GM23338 (cell line): ENCODE results near the gene EXO1. TPM values are rescaled to one million over a fixed set of nuclear protein-coding genes. Genes with fewer than 3 reads are reported as not detected.

Source experiments
- ATAC-seq: fragments of 200-7000 bp; cut with Tn5 transposase; 3 replicates; pipeline ENCODE4 v1.9.1; 2020
- DNase-seq: peaks from one replicate; pipeline ENCODE4 v3.0.0-alpha.2; 2015; ENCODE audit warnings: low spot score
- H2AFZ ChIP-seq: fragments of 200-600 bp; sonication (generic); 2 replicates; pipeline ENCODE4 v1.8.0; 2016; ENCODE audit warnings: antibody characterized with exemption, mild to moderate bottlenecking, moderate library complexity
- H3F3A ChIP-seq: fragments of 200-600 bp; sonication (generic); replicated peaks from 2 replicates; pipeline ENCODE4 v1.8.0; 2017; ENCODE audit warnings: antibody characterized with exemption, mixed run types, low read depth
- H3K27ac ChIP-seq: fragments of 200-600 bp; sonication (generic); 2 replicates; pipeline ENCODE4 v1.6.1; 2016; ENCODE audit warnings: low read depth
- H3K27me3 ChIP-seq: fragments of 200-600 bp; sonication (generic); 2 replicates; pipeline ENCODE4 v1.8.0; 2016; ENCODE audit warnings: mild to moderate bottlenecking, mixed run types, moderate library complexity; ENCODE audit not compliant: insufficient read depth
- H3K36me3 ChIP-seq: fragments of 200-600 bp; sonication (generic); 2 replicates; pipeline ENCODE4 v1.8.0; 2016; ENCODE audit warnings: mild to moderate bottlenecking; ENCODE audit not compliant: insufficient read depth
- H3K4me1 ChIP-seq: fragments of 200-600 bp; sonication (generic); 2 replicates; pipeline ENCODE4 v1.8.0; 2016; ENCODE audit warnings: mild to moderate bottlenecking, moderate library complexity; ENCODE audit not compliant: insufficient read depth
- H3K4me2 ChIP-seq: fragments of 200-600 bp; sonication (generic); 2 replicates; pipeline ENCODE4 v1.7.1; 2017; ENCODE audit warnings: mixed run types
- H3K4me3 ChIP-seq: fragments of 200-600 bp; sonication (generic); 2 replicates; pipeline ENCODE4 v1.6.1; 2016; ENCODE audit warnings: mixed run types
- H3K79me2 ChIP-seq: fragments of 200-600 bp; sonication (generic); replicated peaks from 2 replicates; pipeline ENCODE4 v1.8.0; 2017; ENCODE audit warnings: mild to moderate bottlenecking; ENCODE audit not compliant: insufficient read depth
- H3K9me2 ChIP-seq: fragments of 200-600 bp; sonication (generic); 2 replicates; pipeline ENCODE4 v1.8.0; 2017; ENCODE audit not compliant: insufficient read depth
- H4K20me1 ChIP-seq: fragments of 200-600 bp; sonication (generic); replicated peaks from 2 replicates; pipeline ENCODE4 v1.8.0; 2017; ENCODE audit warnings: mild to moderate bottlenecking; ENCODE audit not compliant: insufficient read depth
- H3K27ac Mint-ChIP-seq: 2 replicates; pipeline ENCODE4 v1.8.0; 2020; ENCODE audit warnings: inconsistent platforms, mild to moderate bottlenecking, moderate library complexity, mixed read lengths
- H3K27me3 Mint-ChIP-seq: 3 replicates; pipeline ENCODE4 v1.8.0; 2022; ENCODE audit warnings: low read depth, mild to moderate bottlenecking, moderate library complexity, mixed read lengths, inconsistent platforms; ENCODE audit not compliant: insufficient read depth, poor library complexity
- H3K36me3 Mint-ChIP-seq: 3 replicates; pipeline ENCODE4 v1.8.0; 2021; ENCODE audit warnings: low read depth, mild to moderate bottlenecking, inconsistent platforms, moderate library complexity, mixed read lengths
- H3K4me1 Mint-ChIP-seq: 3 replicates; pipeline ENCODE4 v1.8.0; 2020; ENCODE audit warnings: mild to moderate bottlenecking, inconsistent platforms, mixed read lengths
- H3K4me3 Mint-ChIP-seq: 3 replicates; pipeline ENCODE4 v1.8.0; 2021; ENCODE audit warnings: moderate library complexity, mild to moderate bottlenecking, inconsistent platforms, mixed read lengths
- H3K9me3 Mint-ChIP-seq: 3 replicates; pipeline ENCODE4 v1.8.0; 2020; ENCODE audit warnings: moderate library complexity, mild to moderate bottlenecking, inconsistent platforms, mixed read lengths
- ETS1 ChIP-seq: IDR thresholded peaks from 2 replicates; pipeline ENCODE4 v1.6.1; 2016; ENCODE audit warnings: antibody characterized with exemption
- EZH2phosphoT487 ChIP-seq: fragments of 200-600 bp; sonication (generic); IDR thresholded peaks from one replicate; pipeline ENCODE4 v1.8.1; 2018; ENCODE audit warnings: antibody characterized with exemption; ENCODE audit not compliant: unreplicated experiment
- NANOG ChIP-seq: IDR thresholded peaks from 2 replicates; pipeline ENCODE4 v1.6.1; 2016; ENCODE audit warnings: antibody characterized with exemption, borderline replicate concordance
- POLR2AphosphoS5 ChIP-seq: IDR thresholded peaks from 2 replicates; pipeline ENCODE4 v1.6.1; 2016; ENCODE audit warnings: antibody characterized with exemption, low read depth
- REST ChIP-seq: IDR thresholded peaks from one replicate; pipeline ENCODE4 v1.6.1; 2018; ENCODE audit warnings: antibody characterized with exemption; ENCODE audit not compliant: unreplicated experiment
- STAT1 ChIP-seq: IDR thresholded peaks from one replicate; pipeline ENCODE4 v1.6.1; 2016; ENCODE audit warnings: antibody characterized with exemption; ENCODE audit not compliant: unreplicated experiment
- polyA plus RNA-seq: library from polyadenylated mRNA; unstranded; fragments of >200 nt; fragmentation: Nextera tagmentation; extraction: Ambion mirVana; gene quantifications from 2 replicates; pipeline ENCODE4 v1.2.1, GENCODE V29; 2016
- total RNA-seq: library from RNA; depleted of rRNA; stranded (reverse); fragments of >200 nt; shearing (Covaris generic); gene quantifications from 2 replicates; pipeline ENCODE4 v1.2.3, GENCODE V29; 2014
- TF ChIP-seq, protein P1 (sequence below): fragments of 250-450 bp; sonication (Bioruptor Pico); IDR thresholded peaks from 2 replicates; pipeline ENCODE4 v1.5.0; 2020; ENCODE audit warnings: mild to moderate bottlenecking, moderate library complexity

Gene EXO1
- total and polyA plus RNA-seq, 2 experiments from 2014 or later, result 16.2 to 34.0 TPM

DNA sequence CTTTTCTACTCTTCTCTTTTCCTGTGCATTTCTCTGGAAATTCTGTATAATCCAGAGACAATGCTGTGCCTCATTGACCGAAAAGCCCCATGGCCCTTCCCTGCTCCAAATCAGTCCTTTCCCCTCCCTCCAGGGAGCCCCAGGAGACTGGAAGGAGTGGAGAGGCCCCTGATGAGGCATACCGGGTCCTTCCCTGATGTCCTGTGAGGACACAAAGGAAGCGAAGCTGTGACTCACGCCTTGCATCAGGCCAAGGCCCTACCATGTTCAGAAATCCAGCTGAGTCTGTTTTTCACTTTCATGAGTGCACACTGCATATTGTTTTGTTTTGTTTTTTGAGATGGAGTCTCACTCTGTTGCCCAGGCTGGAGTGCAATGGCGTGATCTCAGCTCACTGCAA lies 70.9 kb downstream of the EXO1 start (continued):
- TF ChIP-seq, protein P1, sequence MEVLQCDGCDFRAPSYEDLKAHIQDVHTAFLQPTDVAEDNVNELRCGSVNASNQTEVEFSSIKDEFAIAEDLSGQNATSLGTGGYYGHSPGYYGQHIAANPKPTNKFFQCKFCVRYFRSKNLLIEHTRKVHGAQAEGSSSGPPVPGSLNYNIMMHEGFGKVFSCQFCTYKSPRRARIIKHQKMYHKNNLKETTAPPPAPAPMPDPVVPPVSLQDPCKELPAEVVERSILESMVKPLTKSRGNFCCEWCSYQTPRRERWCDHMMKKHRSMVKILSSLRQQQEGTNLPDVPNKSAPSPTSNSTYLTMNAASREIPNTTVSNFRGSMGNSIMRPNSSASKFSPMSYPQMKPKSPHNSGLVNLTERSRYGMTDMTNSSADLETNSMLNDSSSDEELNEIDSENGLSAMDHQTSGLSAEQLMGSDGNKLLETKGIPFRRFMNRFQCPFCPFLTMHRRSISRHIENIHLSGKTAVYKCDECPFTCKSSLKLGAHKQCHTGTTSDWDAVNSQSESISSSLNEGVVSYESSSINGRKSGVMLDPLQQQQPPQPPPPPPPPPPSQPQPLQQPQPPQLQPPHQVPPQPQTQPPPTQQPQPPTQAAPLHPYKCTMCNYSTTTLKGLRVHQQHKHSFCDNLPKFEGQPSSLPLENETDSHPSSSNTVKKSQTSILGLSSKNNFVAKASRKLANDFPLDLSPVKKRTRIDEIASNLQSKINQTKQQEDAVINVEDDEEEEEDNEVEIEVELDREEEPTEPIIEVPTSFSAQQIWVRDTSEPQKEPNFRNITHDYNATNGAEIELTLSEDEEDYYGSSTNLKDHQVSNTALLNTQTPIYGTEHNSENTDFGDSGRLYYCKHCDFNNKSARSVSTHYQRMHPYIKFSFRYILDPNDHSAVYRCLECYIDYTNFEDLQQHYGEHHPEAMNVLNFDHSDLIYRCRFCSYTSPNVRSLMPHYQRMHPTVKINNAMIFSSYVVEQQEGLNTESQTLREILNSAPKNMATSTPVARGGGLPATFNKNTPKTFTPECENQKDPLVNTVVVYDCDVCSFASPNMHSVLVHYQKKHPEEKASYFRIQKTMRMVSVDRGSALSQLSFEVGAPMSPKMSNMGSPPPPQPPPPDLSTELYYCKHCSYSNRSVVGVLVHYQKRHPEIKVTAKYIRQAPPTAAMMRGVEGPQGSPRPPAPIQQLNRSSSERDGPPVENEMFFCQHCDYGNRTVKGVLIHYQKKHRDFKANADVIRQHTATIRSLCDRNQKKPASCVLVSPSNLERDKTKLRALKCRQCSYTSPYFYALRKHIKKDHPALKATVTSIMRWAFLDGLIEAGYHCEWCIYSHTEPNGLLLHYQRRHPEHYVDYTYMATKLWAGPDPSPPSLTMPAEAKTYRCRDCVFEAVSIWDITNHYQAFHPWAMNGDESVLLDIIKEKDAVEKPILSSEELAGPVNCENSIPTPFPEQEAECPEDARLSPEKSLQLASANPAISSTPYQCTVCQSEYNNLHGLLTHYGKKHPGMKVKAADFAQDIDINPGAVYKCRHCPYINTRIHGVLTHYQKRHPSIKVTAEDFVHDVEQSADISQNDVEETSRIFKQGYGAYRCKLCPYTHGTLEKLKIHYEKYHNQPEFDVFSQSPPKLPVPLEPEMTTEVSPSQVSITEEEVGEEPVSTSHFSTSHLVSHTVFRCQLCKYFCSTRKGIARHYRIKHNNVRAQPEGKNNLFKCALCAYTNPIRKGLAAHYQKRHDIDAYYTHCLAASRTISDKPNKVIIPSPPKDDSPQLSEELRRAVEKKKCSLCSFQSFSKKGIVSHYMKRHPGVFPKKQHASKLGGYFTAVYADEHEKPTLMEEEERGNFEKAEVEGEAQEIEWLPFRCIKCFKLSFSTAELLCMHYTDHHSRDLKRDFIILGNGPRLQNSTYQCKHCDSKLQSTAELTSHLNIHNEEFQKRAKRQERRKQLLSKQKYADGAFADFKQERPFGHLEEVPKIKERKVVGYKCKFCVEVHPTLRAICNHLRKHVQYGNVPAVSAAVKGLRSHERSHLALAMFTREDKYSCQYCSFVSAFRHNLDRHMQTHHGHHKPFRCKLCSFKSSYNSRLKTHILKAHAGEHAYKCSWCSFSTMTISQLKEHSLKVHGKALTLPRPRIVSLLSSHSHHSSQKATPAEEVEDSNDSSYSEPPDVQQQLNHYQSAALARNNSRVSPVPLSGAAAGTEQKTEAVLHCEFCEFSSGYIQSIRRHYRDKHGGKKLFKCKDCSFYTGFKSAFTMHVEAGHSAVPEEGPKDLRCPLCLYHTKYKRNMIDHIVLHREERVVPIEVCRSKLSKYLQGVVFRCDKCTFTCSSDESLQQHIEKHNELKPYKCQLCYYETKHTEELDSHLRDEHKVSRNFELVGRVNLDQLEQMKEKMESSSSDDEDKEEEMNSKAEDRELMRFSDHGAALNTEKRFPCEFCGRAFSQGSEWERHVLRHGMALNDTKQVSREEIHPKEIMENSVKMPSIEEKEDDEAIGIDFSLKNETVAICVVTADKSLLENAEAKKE (CRISPR knock-in tag), result no peak
- TF ChIP-seq EZH2phosphoT487, result no peak

- peaks cover 6% of the 10 kb centered on the region for H3K27me3 Mint-ChIP-seq
- no peak overlapping the region for H3K27ac Mint-ChIP-seq
- Histone ChIP-seq H3K27ac (no peak overlapping the region), H3K4me2 (no peak overlapping the region), H3F3A (no peaks in the 10 kb centered on the region), H3K4me3 (no peak overlapping the region), H3K4me1 (no peaks in the 10 kb centered on the region), H4K20me1 (no peaks in the 10 kb centered on the region), H3K27me3 (no peaks in the 10 kb centered on the region), H2AFZ (no peak overlapping the region), H3K36me3 (no peaks in the 10 kb centered on the region), H3K9me2 (0 out of 2 replicates have a peak, but pooled peaks cover 2% of the 10 kb centered on the region), H3K79me2 (no peaks in the 10 kb centered on the region)
- H3K36me3 Mint-ChIP-seq, result no peaks in the 10 kb centered on the region
- peaks cover 4% of the 10 kb centered on the region; the same call in 2 of the 3 replicates for H3K4me1 Mint-ChIP-seq
- ATAC-seq (no peak), DNase-seq (no peak)
- H3K4me3 Mint-ChIP-seq, result no peak overlapping the region
- no peaks in the 10 kb centered on the region for H3K9me3 Mint-ChIP-seq
- TF ChIP-seq NANOG (no peak), POLR2AphosphoS5 (no peak), ETS1 (no peak), EZH2phosphoT487 (no peak), STAT1 (no peak), REST (no peak)
Measured at GRCh38 chr1:241924080-241924808, 76.2 kb downstream of the EXO1 start.
